COLO829 (cell line): ENCODE measurements around the gene CYTIP.
"Not testable (repeated sequence)": the region's sequence is repeated elsewhere in the genome, so short reads cannot be mapped to it uniquely, and the experiment has no call there.

Experiments
- DNase-seq: peaks from one replicate; pipeline ENCODE4 v3.0.0; 2012; ENCODE audit warnings: low spot score

The CYTIP gene

GRCh38 chr2:157424374-157424773 lies 19.5 kb downstream of the CYTIP start:
- no peak for DNase-seq

DNA sequence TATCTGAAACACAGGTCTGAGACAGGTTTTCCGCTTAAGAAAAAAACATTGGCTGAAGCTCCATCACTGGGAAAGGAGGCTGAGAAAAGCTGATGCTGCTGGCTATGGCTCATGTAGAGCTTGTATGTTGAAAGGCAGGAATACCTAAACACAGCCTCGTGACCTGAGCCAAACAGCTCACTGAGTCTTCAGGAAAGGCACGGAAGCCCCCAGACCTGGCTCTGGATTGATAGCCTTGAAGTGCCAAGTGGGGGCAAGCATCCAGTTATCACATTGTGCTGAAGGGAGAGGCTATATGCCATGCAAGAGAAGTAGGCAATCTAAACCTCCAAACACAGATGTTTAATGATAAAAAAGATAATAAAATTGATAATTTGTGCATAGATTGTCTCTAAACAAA lies 21.9 kb downstream of the CYTIP start:
- no peak for DNase-seq

GRCh38 chr2:157421331-157421944 lies 22.5 kb downstream of the CYTIP start:
- DNase-seq = no peak

DNA sequence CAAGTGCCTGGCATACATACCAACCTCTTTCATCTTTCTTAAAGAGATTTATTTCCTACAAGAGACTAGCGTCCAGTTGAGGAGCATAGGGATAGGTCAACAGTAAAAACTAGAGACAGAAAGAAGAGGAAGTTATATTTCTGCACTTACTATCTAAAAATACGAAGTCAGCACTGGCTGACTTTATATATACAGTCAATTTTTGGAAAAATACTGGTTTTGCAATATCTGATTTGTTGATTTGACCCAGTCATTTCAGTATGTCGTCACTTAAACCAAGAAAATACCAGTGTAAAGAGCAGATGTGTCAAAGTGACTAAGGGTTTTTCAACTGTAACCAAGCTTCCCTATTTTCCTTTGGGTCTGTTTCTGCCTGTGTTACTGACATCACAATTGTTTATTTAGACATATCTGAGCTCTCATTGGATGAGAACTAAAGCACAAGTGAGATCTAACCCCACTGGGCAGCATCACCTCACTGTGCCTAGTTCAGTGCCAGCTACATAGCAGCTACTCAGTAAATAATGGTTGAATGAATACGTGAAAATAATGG lies 23.0 kb downstream of the CYTIP start:
- DNase-seq = no peak

- DNase-seq = no peak
Observed at GRCh38 chr2:157419031-157419575, 24.8 kb downstream of the CYTIP start.

- DNase-seq = no peak
Observed at GRCh38 chr2:157418239-157418641, 25.6 kb downstream of the CYTIP start.

DNA sequence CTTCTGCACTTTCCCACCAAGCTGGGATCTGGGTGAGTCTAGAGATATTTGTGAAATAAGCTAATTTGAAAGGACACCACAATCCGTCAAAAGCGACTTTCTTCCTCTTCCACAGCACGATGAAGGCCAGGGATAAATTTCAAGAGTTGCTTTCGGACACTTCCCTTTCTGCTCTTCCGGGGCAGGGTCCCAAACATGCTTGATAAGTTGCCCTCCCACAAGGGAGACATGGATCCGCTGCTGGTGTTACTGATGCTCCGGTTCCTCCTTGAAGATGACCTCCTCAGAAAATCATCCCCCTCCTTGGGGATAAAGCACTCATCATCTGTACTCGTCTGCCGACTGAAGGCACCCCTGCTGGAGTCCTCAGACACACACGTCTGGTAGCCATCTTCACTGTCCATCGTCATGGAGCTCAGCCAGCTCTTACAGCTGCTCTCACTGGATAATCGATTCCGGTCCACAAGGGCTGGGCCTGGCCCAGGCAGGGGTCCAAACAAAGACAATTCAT lies 28.2 kb downstream of the CYTIP start:
- no peak for DNase-seq

GRCh38 chr2:157414050-157414449 lies 29.8 kb downstream of the CYTIP start:
- no peak for DNase-seq

DNA sequence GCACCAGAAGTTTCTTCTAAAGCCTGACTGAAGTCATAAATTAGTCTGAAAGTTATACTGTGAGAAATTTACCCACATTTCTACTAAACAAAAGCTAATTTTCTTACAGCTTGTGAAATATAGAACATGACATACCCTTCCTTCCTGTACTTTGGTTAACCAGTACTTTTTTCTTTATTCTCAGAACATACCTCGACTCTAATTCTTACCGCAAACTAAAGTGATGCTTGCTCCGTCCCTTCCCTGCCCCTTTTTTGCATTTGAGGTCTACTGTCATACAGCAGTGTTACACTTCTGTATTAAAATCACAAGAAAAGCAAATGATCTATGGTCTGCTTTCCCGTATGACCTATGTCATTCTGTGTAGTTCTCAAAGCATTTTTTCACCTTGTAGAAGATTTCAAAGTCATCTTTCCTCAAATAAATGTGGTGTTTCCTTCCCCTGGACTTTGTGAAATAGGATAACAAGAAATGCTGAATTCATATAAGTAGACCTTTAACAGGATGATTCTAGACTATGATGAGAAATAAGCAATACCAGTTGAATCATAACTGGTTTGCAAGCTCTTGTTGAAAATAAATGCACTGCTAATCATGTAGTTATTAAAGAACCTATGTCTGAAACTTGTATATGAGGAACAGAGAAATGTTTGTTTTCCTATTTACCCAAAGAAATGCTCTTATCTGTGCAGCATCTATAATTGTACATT lies 30.4 kb downstream of the CYTIP start:
- no peak for DNase-seq

GRCh38 chr2:157411624-157412336 lies 32.1 kb downstream of the CYTIP start:
- no peak for DNase-seq

GRCh38 chr2:157405398-157405797 lies 38.5 kb downstream of the CYTIP start:
- DNase-seq = not testable (repeated sequence)

GRCh38 chr2:157404363-157404762 lies 39.5 kb downstream of the CYTIP start:
- DNase-seq = no peak

GRCh38 chr2:157402801-157403485 lies 40.9 kb downstream of the CYTIP start:
- not testable (repeated sequence) for DNase-seq

GRCh38 chr2:157395811-157396210 lies 48.1 kb downstream of the CYTIP start:
- no peak for DNase-seq

DNA sequence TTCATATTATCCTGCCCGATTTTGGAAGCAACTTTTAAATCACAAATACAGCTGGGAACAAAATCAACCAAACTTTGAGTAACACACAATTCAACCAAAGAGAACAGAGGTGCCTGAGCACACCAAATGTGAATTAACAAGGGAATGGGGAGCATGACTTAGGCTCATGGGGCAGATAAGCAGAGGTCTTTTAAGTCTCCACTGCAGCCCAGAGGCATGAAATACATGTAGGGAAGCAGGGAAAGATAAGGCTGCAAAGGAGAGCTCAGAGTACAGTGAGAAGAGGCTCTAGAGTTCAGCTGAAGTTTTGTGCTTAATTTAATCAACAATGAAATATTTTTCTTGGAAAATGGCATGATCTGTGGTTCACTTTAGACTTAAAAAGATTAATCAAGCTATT lies 49.0 kb downstream of the CYTIP start:
- DNase-seq = no peak

DNA sequence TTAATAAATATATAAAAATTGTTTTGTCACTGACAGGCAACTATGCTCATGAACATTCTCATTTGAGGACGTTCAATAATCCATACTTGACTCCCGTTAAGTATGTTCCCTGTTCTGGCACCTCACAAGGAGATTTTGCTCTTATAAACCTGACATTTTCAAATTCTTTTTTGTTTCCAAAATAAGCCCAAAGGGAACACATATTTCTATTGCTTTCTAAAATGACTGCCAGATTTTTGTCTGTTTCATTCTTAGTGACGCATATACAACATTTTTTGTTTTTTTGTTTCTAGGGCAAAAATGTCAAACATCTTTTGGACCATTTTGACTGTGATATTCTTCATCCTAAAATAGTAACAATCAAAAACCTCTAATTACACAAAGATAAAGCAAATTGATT lies 50.5 kb downstream of the CYTIP start:
- no peak for DNase-seq

- no peak for DNase-seq
Observed at GRCh38 chr2:157388827-157389226, 55.1 kb downstream of the CYTIP start.

DNA sequence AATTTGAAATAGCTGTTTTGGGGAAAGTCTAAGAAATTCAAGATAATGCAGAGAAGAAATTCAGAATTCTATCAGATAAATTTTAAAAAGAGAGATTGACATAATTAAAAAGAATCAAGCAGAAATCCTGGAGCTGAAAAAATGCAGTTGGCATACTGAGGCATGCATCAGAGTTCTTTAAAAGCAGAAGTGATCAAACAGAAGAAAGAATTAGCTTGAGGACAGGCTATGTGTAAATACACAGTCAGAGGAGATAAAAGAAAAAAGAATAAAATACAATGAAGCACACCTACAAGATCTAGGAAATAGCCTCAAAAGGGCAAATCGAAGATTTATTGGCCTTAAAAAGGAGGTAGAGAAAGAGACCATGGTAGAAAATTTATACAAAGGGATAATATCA lies 57.1 kb downstream of the CYTIP start:
- no peak for DNase-seq

DNA sequence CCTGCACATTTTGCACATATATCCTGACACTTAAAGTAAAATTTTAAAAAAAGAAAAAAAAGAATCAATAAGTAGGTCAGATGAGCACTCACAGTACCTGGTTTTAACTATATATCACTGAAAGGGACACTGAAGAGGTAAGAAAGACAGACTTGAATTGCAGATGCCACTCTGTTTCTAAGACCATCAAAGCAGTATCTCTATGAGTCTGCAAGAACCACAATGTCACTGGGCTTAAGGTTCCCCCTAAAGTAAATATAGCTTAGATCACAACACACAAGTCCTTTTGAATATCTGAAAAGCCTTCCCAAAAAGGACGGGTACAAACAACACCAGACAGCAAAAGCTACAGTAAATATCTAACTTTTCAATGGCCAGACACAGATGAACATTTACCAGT lies 57.6 kb downstream of the CYTIP start:
- no peak for DNase-seq

- DNase-seq = no peak
Observed at GRCh38 chr2:157377861-157378260, 66.0 kb downstream of the CYTIP start.

DNA sequence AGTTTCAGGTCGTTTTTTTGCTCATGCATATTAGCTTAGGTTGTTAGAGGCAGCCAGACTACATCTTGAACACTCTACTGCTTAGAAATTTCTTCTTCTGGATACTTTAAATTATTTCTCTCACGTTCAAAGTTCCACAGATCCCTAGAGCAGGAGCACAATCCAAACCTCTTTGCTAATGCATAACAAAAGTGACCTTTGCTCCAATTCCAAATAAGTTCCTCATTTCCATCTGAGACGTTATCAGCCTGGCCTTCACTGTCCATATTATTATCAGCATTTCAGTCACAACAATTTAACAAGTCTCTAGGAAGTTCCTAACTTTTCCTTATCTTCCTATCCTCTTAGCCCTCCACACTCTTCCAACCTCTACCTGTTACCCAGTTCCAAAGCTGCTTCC lies 67.8 kb downstream of the CYTIP start:
- DNase-seq = no peak

GRCh38 chr2:157375384-157375783 lies 68.5 kb downstream of the CYTIP start:
- no peak for DNase-seq
